Activated CD8-positive, alpha-beta memory T cell treated with anti-CD3 and anti-CD28 coated beads for 24 hours (primary cell): Measurements from ENCODE around the gene SRSF8.

Experiments
- DNase-seq: peaks from one replicate; pipeline ENCODE4 v3.0.0-alpha.2; 2020

Gene SRSF8

GRCh38 chr11:95070471-95070870, 3.8 kb downstream of the SRSF8 start:
- DNase-seq = no peak

DNA sequence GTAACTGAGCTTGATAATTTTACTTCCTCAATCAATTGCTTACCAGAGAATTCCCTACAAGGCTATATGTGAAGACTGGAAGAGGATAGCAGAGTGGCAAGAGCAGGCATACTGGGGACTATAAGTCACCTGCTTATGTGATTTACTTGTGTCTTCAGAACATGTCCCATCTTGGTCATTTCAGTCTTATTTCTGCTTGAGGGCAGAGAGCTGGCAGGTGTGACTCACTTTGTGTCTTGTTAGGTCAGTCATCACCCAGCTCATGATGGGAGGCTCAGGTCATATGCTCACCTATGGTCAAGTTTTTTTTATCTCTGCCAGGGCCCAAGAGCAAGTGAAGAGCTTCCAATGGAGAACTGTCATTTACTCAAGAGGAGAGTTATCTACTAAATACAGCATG, 6.2 kb downstream of the SRSF8 start:
- no peak for DNase-seq

DNA sequence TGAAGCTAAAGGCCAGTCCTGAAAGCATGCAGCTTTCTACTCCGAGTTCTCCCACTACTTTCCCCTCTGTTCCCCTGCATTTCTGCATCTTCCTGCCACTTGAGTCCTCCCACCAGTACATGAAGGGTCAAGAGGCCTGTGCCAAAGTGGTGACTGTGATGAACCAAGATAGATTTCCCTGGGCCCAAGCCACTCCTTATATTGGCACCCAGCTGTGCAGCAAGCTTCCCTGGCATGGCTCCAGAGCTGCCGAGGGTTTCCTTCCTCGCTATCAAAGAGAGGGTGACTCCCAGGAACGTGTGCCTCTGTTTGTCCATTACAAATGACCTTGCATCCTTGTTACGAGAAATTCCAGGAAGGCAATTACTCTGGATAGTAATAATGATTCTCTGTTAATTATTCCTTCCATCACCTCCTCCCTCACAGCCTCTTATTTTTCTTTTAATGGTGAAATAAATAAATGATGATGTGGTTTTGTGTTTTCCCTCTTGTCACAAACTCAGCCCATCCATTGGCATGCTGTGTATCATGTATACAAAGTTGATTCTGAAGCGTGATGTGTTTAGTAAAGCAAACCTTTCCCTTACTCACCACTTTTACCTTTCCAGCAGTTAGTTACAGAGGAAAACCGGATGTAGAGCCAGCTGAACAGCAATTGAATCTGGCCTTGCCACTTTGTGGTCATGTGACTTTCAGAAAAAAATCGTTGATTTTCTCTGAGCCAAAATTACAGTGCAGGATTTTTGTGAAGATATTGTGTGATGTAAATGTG, 8.3 kb downstream of the SRSF8 start:
- DNase-seq = no peak

- no peak for DNase-seq
Measured at GRCh38 chr11:95076416-95076815, 9.7 kb downstream of the SRSF8 start.

DNA sequence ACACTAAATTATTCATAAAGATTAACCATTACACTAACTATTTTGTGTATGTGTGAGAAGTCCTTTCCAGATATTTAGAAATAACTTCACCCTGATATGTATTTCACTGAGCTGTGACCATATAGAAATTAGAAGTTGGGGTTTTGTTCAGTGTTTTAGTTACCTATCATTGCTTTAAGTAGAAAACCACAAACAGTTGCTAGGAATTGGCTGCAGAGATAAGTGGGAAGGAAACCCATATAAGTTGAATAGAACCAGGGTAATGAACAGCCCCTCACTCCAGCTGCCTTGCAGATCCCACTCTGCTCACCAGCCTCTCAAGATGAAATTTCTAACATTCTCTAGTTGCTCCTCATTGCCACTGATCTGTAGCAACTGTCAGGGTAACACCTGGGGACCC, 10.3 kb downstream of the SRSF8 start:
- no peak for DNase-seq

GRCh38 chr11:95078526-95078925, 11.8 kb downstream of the SRSF8 start:
- DNase-seq = no peak

DNA sequence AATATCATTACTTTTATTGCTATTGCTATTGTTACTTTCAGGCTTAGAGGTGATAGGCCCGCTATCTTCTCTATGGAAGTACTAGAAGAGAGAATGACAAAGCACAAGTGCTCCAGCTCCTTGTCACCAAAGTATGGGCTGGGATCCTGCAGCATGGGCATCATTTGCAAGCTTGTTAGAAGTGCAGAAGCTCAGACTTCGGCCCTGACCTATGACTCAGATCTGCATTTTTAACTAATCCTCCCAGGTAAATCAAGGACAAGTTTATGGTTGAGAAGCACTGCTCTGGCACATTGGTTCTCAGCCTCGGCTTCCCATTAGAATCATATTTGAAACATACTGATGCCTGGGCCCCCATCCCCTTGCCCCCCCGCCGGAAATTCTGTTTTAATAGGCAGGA, 14.3 kb downstream of the SRSF8 start:
- no peak for DNase-seq

DNA sequence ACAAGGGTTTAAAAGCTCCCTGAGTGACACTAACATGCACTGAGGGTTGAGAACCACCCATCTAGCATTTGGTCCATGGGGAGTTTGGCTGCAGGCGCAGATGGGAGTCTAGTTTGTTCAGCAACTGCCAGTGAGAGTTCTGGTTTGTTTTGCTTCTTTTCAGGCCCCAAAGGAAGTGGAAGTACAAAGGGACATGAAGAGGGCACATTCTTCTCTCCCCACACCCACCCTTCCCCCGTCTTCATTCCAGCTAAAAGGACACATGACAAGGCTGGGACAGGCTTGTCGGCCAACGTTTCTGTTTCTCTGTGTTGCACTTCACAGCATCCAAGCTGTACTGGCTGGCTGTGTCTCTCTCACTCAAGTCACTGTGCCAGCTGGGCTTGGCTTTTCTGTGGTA, 14.7 kb downstream of the SRSF8 start:
- DNase-seq = no peak

- DNase-seq = no peak
Measured at GRCh38 chr11:95082576-95083001, 15.9 kb downstream of the SRSF8 start.

GRCh38 chr11:95084509-95084908, 17.8 kb downstream of the SRSF8 start:
- DNase-seq = no peak

DNA sequence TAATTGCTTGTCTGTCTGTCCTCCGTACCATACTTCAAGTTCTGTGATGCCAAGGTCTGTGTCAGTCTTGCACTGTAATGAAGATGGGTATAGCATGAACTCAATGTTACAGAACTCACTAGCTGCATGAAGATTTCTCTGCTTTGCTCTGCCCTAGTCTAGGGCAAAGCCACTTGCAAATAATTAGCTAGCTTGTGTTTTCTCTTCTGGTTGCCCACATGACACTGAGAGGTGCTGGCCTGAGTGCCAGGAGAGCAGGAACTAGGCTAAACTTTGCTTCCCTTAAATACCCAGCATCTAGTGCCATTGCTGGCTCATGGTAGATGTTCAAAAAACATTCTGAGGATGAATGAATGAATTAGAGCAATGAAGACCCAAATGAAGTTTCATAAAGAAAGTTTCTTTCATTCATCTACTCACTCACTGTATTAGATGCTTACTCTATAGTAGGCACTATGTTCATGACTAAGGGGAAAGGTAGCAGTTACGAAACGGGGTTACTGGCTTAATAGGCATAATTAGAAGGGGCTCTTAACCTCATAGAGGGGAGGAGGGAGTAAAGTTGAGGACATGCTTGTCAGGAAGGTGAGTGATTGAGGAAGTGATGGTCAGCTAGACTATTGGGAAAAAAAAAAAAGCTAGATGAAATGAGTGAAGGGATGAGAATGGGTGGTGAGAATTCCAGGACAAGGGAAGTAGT, 18.5 kb downstream of the SRSF8 start:
- DNase-seq = no peak

- no peak for DNase-seq
Measured at GRCh38 chr11:95086151-95086550, 19.4 kb downstream of the SRSF8 start.

DNA sequence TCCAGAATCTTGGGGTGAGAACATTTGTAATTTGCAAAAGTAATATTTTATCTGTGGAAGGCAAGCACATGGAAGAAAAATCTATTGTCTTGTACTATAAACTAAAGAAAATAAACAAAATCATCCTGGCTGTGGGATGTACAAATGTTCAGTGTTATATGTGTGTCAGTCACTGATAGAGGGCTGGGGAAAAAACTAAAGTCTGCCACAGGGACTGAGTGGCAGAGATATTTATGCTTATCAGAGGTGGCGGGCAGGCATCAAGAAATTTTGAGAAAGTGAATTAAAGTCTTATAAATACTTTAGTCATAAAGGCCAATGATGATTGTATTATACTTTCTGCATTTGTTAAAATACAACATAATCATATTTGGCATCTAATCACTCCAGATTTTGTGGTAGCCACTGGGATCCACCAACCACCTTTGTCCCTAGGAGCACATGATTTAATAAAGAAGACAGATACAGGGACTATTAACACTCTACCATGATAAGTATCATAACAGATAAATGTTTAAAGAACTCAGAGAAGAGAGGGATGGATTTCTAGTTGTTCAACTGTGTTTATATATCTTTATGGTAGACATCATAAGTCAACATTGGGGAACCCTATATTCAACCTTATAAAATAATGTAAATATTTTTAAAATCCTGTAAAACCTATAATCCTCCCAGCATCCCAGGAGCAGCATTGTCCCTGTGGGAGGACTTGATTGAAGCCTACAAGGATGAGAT, 20.3 kb downstream of the SRSF8 start:
- no peak for DNase-seq

GRCh38 chr11:95088946-95089619, 22.4 kb downstream of the SRSF8 start:
- DNase-seq = no peak

GRCh38 chr11:95089620-95090542, 23.2 kb downstream of the SRSF8 start, which contains the start of gene ENDOD1:
Gene ENDOD1 (plus strand): TSS chr11:95089846. CDS start chr11:95089928, 82 bp downstream.
- peak; percentile 93 for DNase-seq

GRCh38 chr11:95091663-95092180, 25.0 kb downstream of the SRSF8 start:
- no peak for DNase-seq

GRCh38 chr11:95092549-95093324, 26.0 kb downstream of the SRSF8 start:
- DNase-seq = no peak

- DNase-seq = no peak
Measured at GRCh38 chr11:95093548-95093947, 26.8 kb downstream of the SRSF8 start.

DNA sequence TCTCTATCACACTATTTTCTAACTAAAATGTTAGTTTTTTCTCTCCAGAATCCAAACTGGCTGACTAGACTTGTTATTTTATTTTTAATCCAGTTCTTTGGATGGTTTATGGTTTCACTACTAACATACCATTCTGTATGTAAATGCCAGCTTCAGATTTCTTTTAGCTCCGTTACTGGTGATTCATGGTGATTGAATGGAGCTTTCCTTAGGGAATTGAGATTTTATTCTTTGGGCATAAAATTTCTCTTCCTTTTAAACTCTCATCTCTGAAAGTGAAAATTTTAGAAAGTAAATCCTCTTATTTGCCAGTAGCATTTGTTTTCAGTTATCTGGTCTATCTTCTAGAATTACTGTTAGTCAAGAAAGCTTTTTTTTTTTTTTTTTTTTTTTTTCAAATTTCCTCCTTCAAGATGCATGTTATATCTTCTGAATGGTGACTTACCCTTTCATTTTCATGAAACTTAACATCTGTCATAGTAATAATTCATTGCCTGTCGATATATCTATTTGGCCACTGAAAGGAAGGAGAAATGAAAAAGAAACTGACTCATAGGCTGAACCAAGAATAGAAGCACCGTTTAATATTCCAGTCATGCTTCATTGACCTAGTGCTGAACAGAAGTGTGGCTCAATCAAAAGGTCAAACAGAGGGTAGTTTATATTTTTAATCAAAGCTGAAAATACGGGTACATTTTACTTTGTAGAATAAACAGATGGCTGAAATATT, 29.3 kb downstream of the SRSF8 start:
- no peak for DNase-seq

DNA sequence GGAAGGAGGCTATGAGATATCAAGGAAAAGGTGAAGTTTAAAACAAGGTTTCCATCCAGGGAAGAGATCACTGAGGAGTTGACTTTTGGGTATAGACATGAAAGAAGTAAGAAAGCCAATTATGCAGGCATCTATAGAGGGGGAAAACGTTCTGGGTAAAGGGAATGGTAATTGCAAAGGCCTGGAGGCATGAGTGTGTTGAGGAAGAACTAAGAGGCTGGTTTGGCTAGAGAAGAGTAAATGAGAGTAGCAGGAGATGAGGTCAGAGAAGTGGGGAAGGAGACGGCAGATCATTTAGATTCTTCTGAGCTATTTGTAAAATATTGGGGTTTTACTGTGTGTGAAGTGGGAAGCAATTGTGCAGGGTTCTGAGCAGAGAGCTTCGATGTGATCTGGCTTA, 30.5 kb downstream of the SRSF8 start:
- DNase-seq = no peak
